GM18870 (cell line): ENCODE data around the gene DTX1.

Experiments
- ATAC-seq: cut with Tn5 transposase; IDR thresholded peaks from one replicate; pipeline ENCODE4 v1.9.1; 2021; ENCODE audit warnings: moderate library complexity; ENCODE audit not compliant: unreplicated experiment

Gene DTX1

GRCh38 chr12:113056631-113057488 lies at the start of gene DTX1:
Gene DTX1, plus strand, starts transcription at chr12:113056730. Its CDS starts 1,463 bp downstream, at chr12:113058193.
- no peak for ATAC-seq

GRCh38 chr12:113007166-113007565 lies 49.4 kb upstream of the DTX1 start:
- ATAC-seq = no peak

- no peak for ATAC-seq
Measured at GRCh38 chr12:113010701-113011100, 45.8 kb upstream of the DTX1 start.

- ATAC-seq = no peak
Measured at GRCh38 chr12:113014565-113014964, 42.0 kb upstream of the DTX1 start.

- ATAC-seq = no peak
Measured at GRCh38 chr12:113016796-113017195, 39.7 kb upstream of the DTX1 start.

GRCh38 chr12:113019025-113019424 lies 37.5 kb upstream of the DTX1 start:
- ATAC-seq = no peak

- ATAC-seq = no peak
Measured at GRCh38 chr12:113021500-113021899, 35.0 kb upstream of the DTX1 start.

GRCh38 chr12:113022563-113023297 lies 33.8 kb upstream of the DTX1 start:
- ATAC-seq = no peak

GRCh38 chr12:113027726-113028125 lies 28.8 kb upstream of the DTX1 start:
- ATAC-seq = no peak

- no peak for ATAC-seq
Measured at GRCh38 chr12:113030875-113031525, 25.5 kb upstream of the DTX1 start.

GRCh38 chr12:113039911-113040445 lies 16.6 kb upstream of the DTX1 start:
- no peak for ATAC-seq

GRCh38 chr12:113040722-113041171 lies 15.8 kb upstream of the DTX1 start:
- ATAC-seq = no peak

- no peak for ATAC-seq
Measured at GRCh38 chr12:113041560-113041959, 15.0 kb upstream of the DTX1 start.

GRCh38 chr12:113043240-113043639 lies 13.3 kb upstream of the DTX1 start:
- ATAC-seq = no peak

GRCh38 chr12:113044516-113044915 lies 12.0 kb upstream of the DTX1 start:
- ATAC-seq = no peak

GRCh38 chr12:113048716-113049127 lies 7.8 kb upstream of the DTX1 start:
- no peak for ATAC-seq

GRCh38 chr12:113049976-113050742 lies 6.4 kb upstream of the DTX1 start:
- no peak for ATAC-seq

- no peak for ATAC-seq
Measured at GRCh38 chr12:113050795-113051194, 5.7 kb upstream of the DTX1 start.

- ATAC-seq = no peak
Measured at GRCh38 chr12:113051759-113052158, 4.8 kb upstream of the DTX1 start.

GRCh38 chr12:113052326-113052725 lies 4.2 kb upstream of the DTX1 start:
- ATAC-seq = no peak
